Lower lobe of right lung (tissue), 2 donors: Measurements from ENCODE around the gene AFAP1L1. TPM values are rescaled to one million over a fixed set of nuclear protein-coding genes. Genes with fewer than 3 reads are reported as not detected.

Experiments used
- ATAC-seq, 2 donors: fragments of 200-7000 bp; cut with Tn5 transposase; one replicate each; pipeline ENCODE4 v1.9.1; 2020 to 2022; ENCODE audit warnings: mild to moderate bottlenecking in 2 of 2, moderate library complexity in 2 of 2
- DNase-seq: peaks from one replicate; pipeline ENCODE4 v3.0.0-alpha.2; 2020
- H3K27ac ChIP-seq: fragments of 200-600 bp; one replicate; pipeline ENCODE4 v1.8.0; 2022
- H3K27me3 ChIP-seq: fragments of 200-600 bp; one replicate; pipeline ENCODE4 v1.8.0; 2022; ENCODE audit warnings: low read depth
- H3K36me3 ChIP-seq: fragments of 200-600 bp; one replicate; pipeline ENCODE4 v1.8.0; 2022; ENCODE audit warnings: mild to moderate bottlenecking
- H3K4me1 ChIP-seq: fragments of 200-600 bp; one replicate; pipeline ENCODE4 v1.8.0; 2022
- H3K4me3 ChIP-seq: fragments of 200-600 bp; one replicate; pipeline ENCODE4 v1.8.0; 2022; ENCODE audit warnings: mild to moderate bottlenecking
- H3K9me3 ChIP-seq: fragments of 200-600 bp; one replicate; pipeline ENCODE4 v1.8.0; 2022
- CTCF ChIP-seq: fragments of 200-600 bp; IDR thresholded peaks from one replicate; pipeline ENCODE4 v1.8.0; 2022; ENCODE audit warnings: antibody characterized with exemption, mild to moderate bottlenecking
- intact Hi-C: fragments of 100-400 bp; cut with DNase I; formaldehyde crosslinking; loops from one replicate; pipeline ENCODE4 v1.11.0; 2022
- total RNA-seq: library from RNA; stranded (reverse); fragmentation: NEBNext Ultra II Directional; extraction: Animal tissue kit (Norgen Biotek cat#: 25700); gene quantifications from one replicate; pipeline ENCODE4 v1.2.1, GENCODE V29; 2021
- donor health status: DM: no; HTN: yes; CAD: no; lungs with severe emphysema.

The AFAP1L1 gene
- total RNA-seq, 1 donor from 2014 or later, result 26.6 TPM

- Histone ChIP-seq H3K36me3 (peaks cover 13% of the 10 kb centered on the region), H3K27me3 (no peaks in the 10 kb centered on the region), H3K9me3 (no peaks in the 10 kb centered on the region), H3K4me3 (no peak overlapping the region), H3K27ac (peak overlapping the region; percentile 42), H3K4me1 (peaks cover 24% of the 10 kb centered on the region)
- DNase-seq, result no peak
- TF ChIP-seq CTCF, result peak; percentile 75
- intact Hi-C loops, result loop anchor here (10.0 kb wide), 1 partner anchor 94 kb away; no protein-coding TSS in a partner anchor
- ATAC-seq, result peak; percentile 94
These were observed 42.9 kb upstream of the AFAP1L1 start for GRCh38 chr5:149228618-149229297.

- Histone ChIP-seq H3K27me3 (no peaks in the 10 kb centered on the region), H3K36me3 (peaks cover 20% of the 10 kb centered on the region), H3K9me3 (no peaks in the 10 kb centered on the region), H3K4me1 (peaks cover 24% of the 10 kb centered on the region), H3K4me3 (no peak overlapping the region), H3K27ac (peak overlapping the region; percentile 42)
- intact Hi-C loops, result loop anchor here (10.0 kb wide), 1 partner anchor 95 kb away; no protein-coding TSS in a partner anchor
- ATAC-seq, result no peak
- no peak for TF ChIP-seq CTCF
- DNase-seq, result no peak
These were observed 42.2 kb upstream of the AFAP1L1 start for GRCh38 chr5:149229298-149229937.

GRCh38 chr5:149235841-149236240 lies 35.8 kb upstream of the AFAP1L1 start:
- ATAC-seq, result no peak
- Histone ChIP-seq H3K4me1 (no peaks in the 10 kb centered on the region), H3K9me3 (no peaks in the 10 kb centered on the region), H3K36me3 (peaks cover 24% of the 10 kb centered on the region), H3K4me3 (no peak overlapping the region), H3K27ac (no peak overlapping the region), H3K27me3 (no peaks in the 10 kb centered on the region)
- DNase-seq, result no peak
- intact Hi-C loops, result no loop called here
- TF ChIP-seq CTCF, result no peak

GRCh38 chr5:149237662-149238061 lies 34.0 kb upstream of the AFAP1L1 start:
- no peaks in the 10 kb centered on the region for H3K4me1 ChIP-seq
- DNase-seq (no peak), ATAC-seq (no peak)
- H3K36me3 ChIP-seq, result peaks cover 26% of the 10 kb centered on the region
- no peaks in the 10 kb centered on the region for H3K9me3 ChIP-seq
- H3K4me3 ChIP-seq, result no peak overlapping the region
- no peak for TF ChIP-seq CTCF
- H3K27me3 ChIP-seq, result no peaks in the 10 kb centered on the region
- no peak overlapping the region for H3K27ac ChIP-seq
- intact Hi-C loops, result no loop called here

GRCh38 chr5:149238540-149238939 lies 33.1 kb upstream of the AFAP1L1 start:
- H3K27ac ChIP-seq, result no peak overlapping the region

More at GRCh38 chr5:149238540-149238939, 33.1 kb upstream of the AFAP1L1 start:
- no peaks in the 10 kb centered on the region for H3K9me3 ChIP-seq
- no peak for DNase-seq
- H3K36me3 ChIP-seq, result peaks cover 21% of the 10 kb centered on the region
- intact Hi-C loops, result no loop called here
- no peak for TF ChIP-seq CTCF
- H3K4me3 ChIP-seq, result no peak overlapping the region
- ATAC-seq, result no peak
- H3K27me3 ChIP-seq, result no peaks in the 10 kb centered on the region
- no peaks in the 10 kb centered on the region for H3K4me1 ChIP-seq
